Left cardiac atrium (tissue), 4 donors: ENCODE results near the gene PRODH2. TPM values are rescaled to one million over a fixed set of nuclear protein-coding genes. Genes with fewer than 3 reads are reported as not detected.
A peak's percentile ranks its signal among the peaks of the same experiment; 100 is the strongest.
"Not testable (repeated sequence)": the region's sequence is repeated elsewhere in the genome, so short reads cannot be mapped to it uniquely, and the experiment has no call there.

Experiments
- ATAC-seq, 2 donors: fragments of 200-7000 bp; cut with Tn5 transposase; one replicate each; pipeline ENCODE4 v1.9.1; 2020; ENCODE audit warnings: mild to moderate bottlenecking in 2 of 2, moderate library complexity in 2 of 2
- DNase-seq: peaks from one replicate; pipeline ENCODE4 v3.0.0-alpha.2; 2020
- intact Hi-C, 2 donors: fragments of 100-400 bp; cut with DNase I; formaldehyde crosslinking; loops; one replicate each; pipeline versions ENCODE4 v1.14.1 to v1.15.1; 2022 to 2023
- total RNA-seq, 2 donors: library from RNA; stranded (reverse); fragmentation: NEBNext Ultra II Directional; extraction: Animal tissue kit (Norgen Biotek cat#: 25700); gene quantifications; one replicate each; pipeline ENCODE4 v1.2.1, GENCODE V29; 2021
- donor health status: DM: no; HTN: yes; CAD: no.
- donor health status: DM: no; HTN: yes; CAD: no; lungs with severe emphysema.
- donor health status: DM: yes; HTN: yes; CAD: no.
- donor health status: Dilated cardiomyopathy.

The PRODH2 gene
- total RNA-seq, 2 donors from 2014 or later: not detected

- intact Hi-C loops: no loop called here
- no peak for ATAC-seq
Observed at GRCh38 chr19:35806597-35806996, 6.0 kb downstream of the PRODH2 start.

DNA sequence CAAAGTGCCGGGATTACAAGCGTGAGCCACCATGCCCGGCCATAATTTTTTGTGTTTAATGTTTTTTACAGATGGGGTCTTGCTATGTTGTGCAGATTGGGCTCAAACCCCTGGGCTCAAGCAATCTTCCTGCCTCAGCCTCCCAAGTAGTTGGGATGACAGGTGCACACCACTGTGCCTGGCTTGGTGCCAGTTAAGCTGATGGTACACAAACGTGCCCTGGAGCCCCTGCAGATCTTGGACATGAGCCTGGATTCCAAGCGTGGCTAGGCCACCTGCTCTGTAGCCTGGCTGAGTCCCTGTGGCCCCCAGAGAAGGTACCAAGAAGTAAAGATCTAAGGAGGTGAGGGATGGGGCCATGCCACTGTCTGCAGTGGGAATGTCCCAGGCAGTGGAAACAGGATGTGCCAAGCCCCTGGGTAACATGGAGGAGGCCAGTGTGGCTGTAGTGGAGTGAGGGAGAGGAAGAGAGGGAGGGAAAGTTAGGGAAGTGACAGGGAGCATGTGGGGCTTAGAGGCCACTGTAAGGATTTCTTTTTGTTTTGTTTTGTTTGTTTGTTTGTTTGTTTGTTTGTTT is 7.0 kb downstream of the PRODH2 start:
- ATAC-seq (no peak), DNase-seq (no peak)
- intact Hi-C loops: no loop called here

More at GRCh38 chr19:35806597-35806996, 6.0 kb downstream of the PRODH2 start:
- DNase-seq: no peak

GRCh38 chr19:35801828-35802227 is 10.8 kb downstream of the PRODH2 start:
- ATAC-seq (no peak), DNase-seq (no peak)
- intact Hi-C loops: no loop called here

DNA sequence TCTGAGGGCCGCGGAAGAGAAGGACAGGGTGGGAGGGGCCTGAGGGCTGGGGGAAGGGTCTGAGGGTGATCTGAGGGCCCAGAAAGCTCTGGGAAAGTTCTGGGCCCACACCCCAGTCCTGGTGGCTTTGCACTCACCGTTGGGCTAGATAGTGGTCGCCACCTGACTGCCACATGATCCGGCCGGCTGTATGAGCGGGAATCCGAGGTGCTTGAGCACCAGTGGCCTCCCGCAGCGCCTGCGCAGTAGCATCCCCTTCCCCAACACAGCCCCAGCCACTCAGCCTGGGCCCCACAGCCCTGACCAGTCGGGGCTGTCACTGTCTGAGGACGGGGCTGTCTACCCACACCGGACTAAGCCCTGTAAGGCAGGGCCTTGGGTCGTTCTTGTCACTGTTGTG is 15.0 kb downstream of the PRODH2 start:
- ATAC-seq: peak in 1 of 2 donors; percentile 57
- intact Hi-C loops: no loop called here
- no peak for DNase-seq

- intact Hi-C loops: no loop called here
- ATAC-seq: no peak
Observed at GRCh38 chr19:35796645-35797542, 15.8 kb downstream of the PRODH2 start.

GRCh38 chr19:35795564-35795963 is 17.1 kb downstream of the PRODH2 start:
- ATAC-seq, DNase-seq, intact Hi-C loops: not testable (repeated sequence)

More at GRCh38 chr19:35796645-35797542, 15.8 kb downstream of the PRODH2 start:
- DNase-seq: no peak

DNA sequence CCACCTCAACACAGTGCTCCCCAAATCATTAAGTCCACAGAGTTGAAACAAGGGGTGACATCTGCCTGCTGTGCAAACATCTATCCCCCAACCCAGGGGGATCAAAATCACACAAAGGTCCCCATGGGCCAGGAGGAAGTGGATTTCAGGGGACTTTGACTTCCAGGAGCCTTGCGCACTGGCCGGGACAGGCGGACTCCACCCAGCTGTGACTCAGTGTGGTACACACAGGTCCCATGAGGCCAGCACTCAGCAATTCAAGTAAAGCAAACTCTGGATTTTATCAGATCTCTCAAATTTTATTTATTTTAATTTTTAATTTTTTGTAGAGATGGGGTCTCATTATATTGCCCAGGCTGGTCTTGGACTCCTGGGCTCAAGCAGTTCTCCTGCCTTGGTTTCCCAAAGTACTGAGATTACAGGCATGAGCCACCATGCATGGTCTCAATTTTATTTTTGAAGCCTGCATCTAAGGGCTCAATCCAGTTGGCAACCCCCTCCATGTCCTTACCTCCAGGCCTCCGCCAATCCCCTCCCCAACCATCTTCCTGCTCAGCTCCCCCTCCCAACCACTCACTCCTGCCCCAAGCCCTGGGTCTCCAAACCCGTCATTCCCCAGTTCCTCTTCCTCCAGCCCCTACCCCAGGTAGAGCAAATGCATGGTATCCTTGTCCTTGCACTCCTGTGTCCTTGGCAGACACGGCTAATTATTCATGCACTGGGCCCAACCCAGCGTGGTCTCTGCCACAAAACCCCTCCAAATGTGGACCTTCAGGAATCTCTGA is 19.1 kb downstream of the PRODH2 start:
- DNase-seq (no peak), ATAC-seq (no peak)
- intact Hi-C loops: no loop called here

- DNase-seq (no peak), ATAC-seq (no peak)
- intact Hi-C loops: no loop called here
Observed at GRCh38 chr19:35792888-35793287, 19.8 kb downstream of the PRODH2 start.

- ATAC-seq (no peak), DNase-seq (no peak)
- intact Hi-C loops: no loop called here
Observed at GRCh38 chr19:35792312-35792711, 20.3 kb downstream of the PRODH2 start.

GRCh38 chr19:35791814-35792279 is 20.8 kb downstream of the PRODH2 start:
- DNase-seq (no peak), ATAC-seq (no peak)
- intact Hi-C loops: no loop called here

- no peak for ATAC-seq
- intact Hi-C loops: no loop called here
- no peak for DNase-seq
Observed at GRCh38 chr19:35790981-35791813, 21.4 kb downstream of the PRODH2 start.

DNA sequence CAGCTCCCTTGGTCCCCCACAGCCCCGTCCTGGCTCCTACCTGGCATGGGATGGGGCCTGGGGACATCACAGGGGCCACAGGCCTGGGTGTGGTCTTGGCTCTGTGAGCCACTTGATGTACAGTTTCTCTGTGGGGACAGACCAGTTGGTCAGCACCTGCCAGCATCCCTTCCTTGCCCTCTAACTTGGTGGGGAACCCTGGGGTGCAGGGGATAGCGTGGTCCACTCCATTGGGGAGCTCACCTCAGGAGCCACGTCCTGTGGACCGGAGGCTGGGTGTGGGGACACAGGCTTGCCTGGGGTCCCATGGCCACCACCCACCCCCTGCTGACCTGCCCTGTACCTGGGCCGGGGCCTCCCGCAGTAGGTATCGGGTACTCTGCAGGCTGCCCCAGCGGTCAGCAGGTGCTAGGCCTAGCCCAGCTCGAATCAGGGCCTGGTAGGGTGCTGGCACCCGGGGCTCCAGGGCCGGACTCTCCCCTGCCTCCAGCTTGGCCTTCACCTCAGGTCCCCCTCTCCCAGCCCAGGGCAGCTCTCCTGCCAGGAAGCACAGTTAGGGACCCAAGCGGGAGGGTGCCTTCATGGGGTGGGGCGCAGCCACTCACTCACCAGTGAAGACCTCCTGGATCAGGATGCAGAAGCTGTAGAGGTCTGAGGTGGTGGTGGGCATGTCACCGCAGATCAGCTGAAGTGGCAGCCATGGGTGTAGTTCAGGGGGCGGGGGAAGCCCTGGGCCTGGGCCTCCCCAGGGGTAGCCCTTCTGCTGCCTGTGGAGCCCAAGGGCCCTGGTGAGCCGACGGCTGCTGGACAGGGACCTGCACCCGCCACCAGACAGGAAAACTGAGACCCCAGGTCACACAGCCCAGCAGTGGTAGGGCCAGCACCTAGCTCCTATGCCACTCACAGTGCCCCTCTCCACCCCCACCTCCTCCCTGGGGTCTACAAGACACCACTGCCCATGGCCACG is 22.4 kb downstream of the PRODH2 start:
- ATAC-seq (no peak), DNase-seq (no peak)
- intact Hi-C loops: no loop called here

GRCh38 chr19:35789195-35789977 is 23.3 kb downstream of the PRODH2 start:
- DNase-seq: no peak

GRCh38 chr19:35788205-35788960 is 24.3 kb downstream of the PRODH2 start:
- DNase-seq (no peak), ATAC-seq (no peak)
- intact Hi-C loops: no loop called here

More at GRCh38 chr19:35789195-35789977, 23.3 kb downstream of the PRODH2 start:
- intact Hi-C loops: no loop called here
- ATAC-seq: no peak

- ATAC-seq: no peak
- intact Hi-C loops: no loop called here
- DNase-seq: no peak
Observed at GRCh38 chr19:35787227-35787799, 25.3 kb downstream of the PRODH2 start.
